Measurements from ENCODE around the gene C9orf152.

- TF ChIP-seq FOS (IDR thresholded peaks at IDR 0.05; ENCODE audit: extremely low read depth, insufficient read length): no peak
- no peak for TF ChIP-seq FIP1L1 (IDR thresholded peaks at IDR 0.05; ENCODE audit: low read depth, low read length, poor library complexity, severe bottlenecking)
- TF ChIP-seq CTCF (IDR thresholded peaks at IDR 0.05 in 2 of 3, conservative IDR thresholded peaks at IDR 0.05 in 1 of 3; ENCODE audit: insufficient read depth in 2 of 3, low read depth in 1 of 3, low read length in 3 of 3): no peak
- no peak for TF ChIP-seq JUND (IDR thresholded peaks at IDR 0.05; ENCODE audit: borderline replicate concordance, low read depth, low read length)
- no peak for TF ChIP-seq JUND (tag; IDR thresholded peaks at IDR 0.05; ENCODE audit: borderline replicate concordance, low read depth, low read length)
- no peak for TF ChIP-seq ZNF133 (CRISPR knock-in tag; IDR thresholded peaks at IDR 0.05)
- TF ChIP-seq BCLAF1 (IDR thresholded peaks at IDR 0.05; ENCODE audit: borderline replicate concordance in 1 of 2, control insufficient read depth in 1 of 2, low read depth in 2 of 2, low read length in 1 of 2): no peak
Measured at GRCh38 chr9:110214090-110214489, 6.1 kb upstream of the C9orf152 start.

All from K562 (cell line).